Dedifferentiated amniotic fluid mesenchymal stem cell (primary cell): ENCODE measurements around the gene CLEC14A.

Experiments
- DNase-seq: peaks from one replicate; pipeline ENCODE4 v3.0.0-alpha.2; 2016; ENCODE audit errors: extremely low spot score

CLEC14A gene

GRCh38 chr14:38255673-38256532 is at the start of gene CLEC14A:
Gene CLEC14A, minus strand, starts transcription at chr14:38256093. Its CDS starts 71 bp downstream, at chr14:38256022.
- no peak for DNase-seq

GRCh38 chr14:38302966-38303365 is 47.1 kb upstream of the CLEC14A start:
- no peak for DNase-seq

GRCh38 chr14:38302034-38302433 is 46.1 kb upstream of the CLEC14A start:
- no peak for DNase-seq

- DNase-seq: peak; percentile 51
Observed at GRCh38 chr14:38297681-38298080, 41.8 kb upstream of the CLEC14A start.

- DNase-seq: no peak
Observed at GRCh38 chr14:38291681-38292467, 36.0 kb upstream of the CLEC14A start.

- peak; percentile 80 for DNase-seq
Observed at GRCh38 chr14:38290601-38291188, 34.8 kb upstream of the CLEC14A start.

- DNase-seq: no peak
Observed at GRCh38 chr14:38286452-38286851, 30.6 kb upstream of the CLEC14A start.

GRCh38 chr14:38285962-38286361 is 30.1 kb upstream of the CLEC14A start:
- no peak for DNase-seq

- DNase-seq: no peak
Observed at GRCh38 chr14:38282936-38283335, 27.0 kb upstream of the CLEC14A start.

- no peak for DNase-seq
Observed at GRCh38 chr14:38280081-38280480, 24.2 kb upstream of the CLEC14A start.

GRCh38 chr14:38279572-38279971 is 23.7 kb upstream of the CLEC14A start:
- DNase-seq: no peak

- no peak for DNase-seq
Observed at GRCh38 chr14:38278035-38278434, 22.1 kb upstream of the CLEC14A start.

- DNase-seq: no peak
Observed at GRCh38 chr14:38262844-38263243, 7.0 kb upstream of the CLEC14A start.

GRCh38 chr14:38261620-38262019 is 5.7 kb upstream of the CLEC14A start:
- no peak for DNase-seq

- no peak for DNase-seq
Observed at GRCh38 chr14:38257507-38257906, 1.6 kb upstream of the CLEC14A start.

GRCh38 chr14:38256533-38256840 is 594 bp upstream of the CLEC14A start:
- no peak for DNase-seq

GRCh38 chr14:38255408-38255672 is 553 bp downstream of the CLEC14A start:
- no peak for DNase-seq

GRCh38 chr14:38254571-38255407 is 1.1 kb downstream of the CLEC14A start:
- no peak for DNase-seq

- DNase-seq: no peak
Observed at GRCh38 chr14:38253676-38254075, 2.2 kb downstream of the CLEC14A start.

- DNase-seq: no peak
Observed at GRCh38 chr14:38252066-38252710, 3.7 kb downstream of the CLEC14A start.

- DNase-seq: no peak
Observed at GRCh38 chr14:38250331-38250730, 5.6 kb downstream of the CLEC14A start.
